Adipose tissue (tissue), 3 donors: ENCODE results near the gene NUDT7. TPM values are rescaled to one million over a fixed set of nuclear protein-coding genes. Genes with fewer than 3 reads are reported as not detected.

ENCODE experiments used
- H3K27ac ChIP-seq: one replicate; pipeline ENCODE4 v1.5.1; 2013; ENCODE audit warnings: low read depth, low read length
- WGBS, 3 donors: extraction: QIAGEN DNeasy Blood & Tissue Kit; methylation state at CpG; one replicate each; pipeline ENCODE4 v1.1.7; 2013; 5-methylcytosine and 5-hydroxymethylcytosine counted together
- polyA plus RNA-seq, 3 donors: library from polyadenylated mRNA; stranded (reverse); fragments of 200-250 nt; gene quantifications; one replicate each; pipeline ENCODE4 v1.2.3, GENCODE V29; 2013
- donor health status: healthy with polysubstance abuse.
- donor health status: Bipolar disorder and iron deficiency.
- donor health status: healthy.

Gene NUDT7
- polyA plus RNA-seq, 3 donors, result 8.8 to 22.9 (median 11.0) TPM

DNA sequence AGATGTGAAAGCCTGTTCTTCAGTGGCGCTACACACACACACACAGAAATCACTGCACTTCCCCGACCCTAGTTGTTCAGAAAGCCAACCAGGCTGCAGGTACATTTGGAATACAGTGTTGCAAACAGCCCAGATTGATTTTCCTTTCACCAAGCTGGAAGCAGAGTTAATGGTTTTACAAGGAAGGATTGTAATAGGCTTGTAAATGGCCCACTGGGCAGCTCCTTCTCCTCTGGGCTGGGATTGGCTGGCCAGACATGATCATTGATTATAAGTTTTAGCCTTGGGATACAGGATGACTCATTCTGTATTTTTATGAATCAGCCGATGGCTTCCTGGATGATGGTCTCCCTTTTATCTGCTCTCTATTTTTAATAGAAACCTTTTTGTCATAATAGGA, 68.6 kb downstream of the NUDT7 start:
- WGBS, 3 donors, result 43 to 77% (median 64%) methylated on average over 3 of the region's 3 CpGs
- H3K27ac ChIP-seq, result no peak overlapping the region

Other genes with a start within 250 kb of the NUDT7 start
- 1 to 10 TPM in 2 of 3 donors, under 1 TPM in 1; 0.22 to 1.1 (median 1.0) TPM for gene VAT1L, start 66.0 kb downstream of the NUDT7 start, polyA plus RNA-seq